ENCODE measurements around the gene CHCHD10.

DNA sequence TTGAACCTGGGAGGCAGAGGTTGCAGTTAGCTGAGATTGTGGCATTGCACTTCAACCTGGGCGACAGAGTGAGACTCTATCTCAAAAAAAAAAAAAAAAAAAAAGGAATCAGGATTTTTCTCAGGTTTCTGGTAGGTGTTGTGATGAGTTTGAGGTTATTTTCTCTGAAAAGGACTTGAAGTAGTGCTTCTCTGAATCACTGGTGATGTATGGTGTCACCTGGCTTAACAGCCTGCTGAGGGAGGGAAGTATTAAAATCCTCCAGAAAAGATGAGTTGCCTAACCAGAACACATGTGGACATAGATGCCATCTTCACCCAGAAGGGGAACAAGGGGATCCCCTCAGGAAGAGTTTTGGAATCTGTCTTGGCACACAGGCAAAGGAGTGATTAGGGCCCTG, 39.1 kb upstream of the CHCHD10 start:
- TF ChIP-seq, protein P1, sequence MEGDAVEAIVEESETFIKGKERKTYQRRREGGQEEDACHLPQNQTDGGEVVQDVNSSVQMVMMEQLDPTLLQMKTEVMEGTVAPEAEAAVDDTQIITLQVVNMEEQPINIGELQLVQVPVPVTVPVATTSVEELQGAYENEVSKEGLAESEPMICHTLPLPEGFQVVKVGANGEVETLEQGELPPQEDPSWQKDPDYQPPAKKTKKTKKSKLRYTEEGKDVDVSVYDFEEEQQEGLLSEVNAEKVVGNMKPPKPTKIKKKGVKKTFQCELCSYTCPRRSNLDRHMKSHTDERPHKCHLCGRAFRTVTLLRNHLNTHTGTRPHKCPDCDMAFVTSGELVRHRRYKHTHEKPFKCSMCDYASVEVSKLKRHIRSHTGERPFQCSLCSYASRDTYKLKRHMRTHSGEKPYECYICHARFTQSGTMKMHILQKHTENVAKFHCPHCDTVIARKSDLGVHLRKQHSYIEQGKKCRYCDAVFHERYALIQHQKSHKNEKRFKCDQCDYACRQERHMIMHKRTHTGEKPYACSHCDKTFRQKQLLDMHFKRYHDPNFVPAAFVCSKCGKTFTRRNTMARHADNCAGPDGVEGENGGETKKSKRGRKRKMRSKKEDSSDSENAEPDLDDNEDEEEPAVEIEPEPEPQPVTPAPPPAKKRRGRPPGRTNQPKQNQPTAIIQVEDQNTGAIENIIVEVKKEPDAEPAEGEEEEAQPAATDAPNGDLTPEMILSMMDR (conservative IDR thresholded peaks at IDR 0.05) = no peak
- TF ChIP-seq EZH2 (IDR thresholded peaks at IDR 0.05; ENCODE audit: low read depth) = no peak

Data from PC-9 (cell line).